ENCODE data around the gene CYSRT1. TPM values are rescaled to one million over a fixed set of nuclear protein-coding genes. Genes with fewer than 3 reads are reported as not detected.

The CYSRT1 gene
- 3.3 TPM for total RNA-seq

GRCh38 chr9:137224830-137225694, at the start of gene CYSRT1:
CYSRT1 (plus strand) TSS chr9:137225174; CDS start chr9:137225622, 448 bp downstream.
- DNase-seq = no peak

- no peak for DNase-seq
Measured at GRCh38 chr9:137175345-137175961, 49.5 kb upstream of the CYSRT1 start.

GRCh38 chr9:137176302-137177182, 48.4 kb upstream of the CYSRT1 start:
- DNase-seq = peak; percentile 38

GRCh38 chr9:137178201-137178938, 46.6 kb upstream of the CYSRT1 start:
- no peak for DNase-seq

GRCh38 chr9:137178939-137179630, 45.9 kb upstream of the CYSRT1 start:
- DNase-seq = no peak

- DNase-seq = no peak
Measured at GRCh38 chr9:137179761-137180160, 45.2 kb upstream of the CYSRT1 start.

- no peak for DNase-seq
Measured at GRCh38 chr9:137180491-137180890, 44.5 kb upstream of the CYSRT1 start.

- no peak for DNase-seq
Measured at GRCh38 chr9:137181680-137182079, 43.3 kb upstream of the CYSRT1 start.

GRCh38 chr9:137182836-137183235, 42.1 kb upstream of the CYSRT1 start:
- no peak for DNase-seq

GRCh38 chr9:137183980-137184595, 40.9 kb upstream of the CYSRT1 start:
- DNase-seq = no peak

- DNase-seq = no peak
Measured at GRCh38 chr9:137184881-137185660, 39.9 kb upstream of the CYSRT1 start.

- DNase-seq = no peak
Measured at GRCh38 chr9:137185921-137186320, 39.1 kb upstream of the CYSRT1 start.

- no peak for DNase-seq
Measured at GRCh38 chr9:137186385-137186784, 38.6 kb upstream of the CYSRT1 start.

GRCh38 chr9:137187386-137187785, 37.6 kb upstream of the CYSRT1 start:
- no peak for DNase-seq

- DNase-seq = no peak
Measured at GRCh38 chr9:137188086-137188489, 36.9 kb upstream of the CYSRT1 start.

- DNase-seq = peak; percentile 97
Measured at GRCh38 chr9:137188490-137189296, 36.3 kb upstream of the CYSRT1 start, which contains the start of the genes ANAPC2 and SSNA1. ANAPC2 (minus strand) TSS chr9:137188560; CDS start chr9:137188532, 28 bp downstream. SSNA1 (plus strand) TSS chr9:137188676; CDS start chr9:137188727, 51 bp downstream.

GRCh38 chr9:137189297-137190295, 35.4 kb upstream of the CYSRT1 start:
- no peak for DNase-seq
